ENCODE measurements around the gene GAB1.

GRCh38 chr4:143411527-143412419 is 75.1 kb downstream of the GAB1 start:
- TF ChIP-seq CTCF (IDR thresholded peaks at IDR 0.05) = no peak
- TF ChIP-seq EZH2 (IDR thresholded peaks at IDR 0.05; ENCODE audit: borderline replicate concordance, insufficient read depth, low read depth, low read length, poor library complexity, severe bottlenecking) = no peak
